NCI-H226 (cell line): ENCODE data around the gene CDK6.
A peak's percentile ranks its signal among the peaks of the same experiment; 100 is the strongest.

Experiments
- DNase-seq: peaks from one replicate; pipeline ENCODE4 v3.0.0-alpha.2; 2015

CDK6 gene

GRCh38 chr7:92670204-92670851, 166.0 kb downstream of the CDK6 start:
- no peak for DNase-seq

GRCh38 chr7:92669616-92670165, 166.7 kb downstream of the CDK6 start:
- DNase-seq = peak; percentile 52

- DNase-seq = no peak
Measured at GRCh38 chr7:92668564-92668963, 167.8 kb downstream of the CDK6 start.

GRCh38 chr7:92667816-92668535, 168.4 kb downstream of the CDK6 start:
- DNase-seq = peak; percentile 29

- no peak for DNase-seq
Measured at GRCh38 chr7:92665926-92666325, 170.4 kb downstream of the CDK6 start.

- no peak for DNase-seq
Measured at GRCh38 chr7:92661651-92662050, 174.7 kb downstream of the CDK6 start.

GRCh38 chr7:92658671-92659070, 177.7 kb downstream of the CDK6 start:
- DNase-seq = no peak

- DNase-seq = no peak
Measured at GRCh38 chr7:92657391-92657790, 179.0 kb downstream of the CDK6 start.

GRCh38 chr7:92656121-92656520, 180.3 kb downstream of the CDK6 start:
- DNase-seq = no peak

- DNase-seq = no peak
Measured at GRCh38 chr7:92655346-92655884, 181.0 kb downstream of the CDK6 start.

GRCh38 chr7:92653136-92653535, 183.2 kb downstream of the CDK6 start:
- DNase-seq = no peak

GRCh38 chr7:92652536-92652935, 183.8 kb downstream of the CDK6 start:
- DNase-seq = no peak

- DNase-seq = no peak
Measured at GRCh38 chr7:92650391-92650790, 186.0 kb downstream of the CDK6 start.

- DNase-seq = no peak
Measured at GRCh38 chr7:92648067-92648466, 188.3 kb downstream of the CDK6 start.

GRCh38 chr7:92647652-92648051, 188.7 kb downstream of the CDK6 start:
- no peak for DNase-seq

- no peak for DNase-seq
Measured at GRCh38 chr7:92647011-92647625, 189.3 kb downstream of the CDK6 start.

GRCh38 chr7:92645114-92646061, 191.0 kb downstream of the CDK6 start:
- peak; percentile 92 for DNase-seq

GRCh38 chr7:92644406-92645113, 191.8 kb downstream of the CDK6 start:
- peak; percentile 67 for DNase-seq

GRCh38 chr7:92643821-92644220, 192.6 kb downstream of the CDK6 start:
- DNase-seq = no peak

- peak; percentile 74 for DNase-seq
Measured at GRCh38 chr7:92641921-92642511, 194.4 kb downstream of the CDK6 start.

GRCh38 chr7:92639966-92640365, 196.4 kb downstream of the CDK6 start:
- no peak for DNase-seq
